Suprapubic skin (tissue), 4 donors: ENCODE results near the gene MINDY2. TPM values are rescaled to one million over a fixed set of nuclear protein-coding genes. Genes with fewer than 3 reads are reported as not detected.

ENCODE experiments used
- DNase-seq, 2 donors: peaks; one replicate each; pipeline ENCODE4 v3.0.0-alpha.2; 2019; ENCODE audit warnings: low spot score in 2 of 2
- H3K27ac ChIP-seq: fragments of 200-600 bp; sonication (generic); one replicate; pipeline ENCODE4 v1.5.1; 2019
- H3K27me3 ChIP-seq: fragments of 200-600 bp; sonication (generic); one replicate; pipeline ENCODE4 v1.5.1; 2019
- H3K36me3 ChIP-seq: fragments of 200-600 bp; sonication (generic); one replicate; pipeline ENCODE4 v1.5.1; 2019
- H3K4me1 ChIP-seq: fragments of 200-600 bp; sonication (generic); one replicate; pipeline ENCODE4 v1.5.1; 2019
- H3K4me3 ChIP-seq: fragments of 200-600 bp; sonication (generic); one replicate; pipeline ENCODE4 v1.5.1; 2019; ENCODE audit warnings: mild to moderate bottlenecking
- H3K9me3 ChIP-seq: fragments of 200-600 bp; sonication (generic); one replicate; pipeline ENCODE4 v1.5.1; 2019
- CTCF ChIP-seq, 2 donors: fragments of 200-600 bp in 1 of 2; fragments of 450-650 bp in 1 of 2; sonication (generic) in 1 of 2; IDR thresholded peaks; one replicate each; pipeline ENCODE4 v1.5.1; 2016 to 2019; ENCODE audit warnings: antibody characterized with exemption in 2 of 2, mild to moderate bottlenecking in 1 of 2, moderate library complexity in 1 of 2
- EP300 ChIP-seq: sonication (generic); formaldehyde crosslinking; IDR thresholded peaks from one replicate; pipeline ENCODE4 v1.6.1; 2017; ENCODE audit warnings: antibody characterized with exemption
- POLR2A ChIP-seq, 2 donors: fragments of 450-650 bp; IDR thresholded peaks; one replicate each; pipeline ENCODE4 v1.6.1; 2017; ENCODE audit warnings: antibody characterized with exemption in 2 of 2, mild to moderate bottlenecking in 2 of 2, moderate library complexity in 2 of 2
- POLR2AphosphoS5 ChIP-seq, 3 donors: sonication (generic); formaldehyde crosslinking; IDR thresholded peaks; one replicate each; pipeline ENCODE4 v1.6.1; 2017; ENCODE audit warnings: antibody characterized with exemption in 3 of 3
- WGBS: methylation state at CpG from one replicate; pipeline ENCODE4 v1.1.5; 2018; 5-methylcytosine and 5-hydroxymethylcytosine counted together
- total RNA-seq, 4 donors: library from RNA; depleted of rRNA; stranded (reverse); fragments of >200 nt; gene quantifications; one replicate each; pipeline ENCODE4 v1.1.0, GENCODE V29; 2016

MINDY2 gene
- total RNA-seq, 4 donors from 2014 or later: 11.4 to 31.1 (median 20.5) TPM

- peaks cover 49% of the 10 kb centered on the region for H3K4me1 ChIP-seq
- no peak overlapping the region for H3K27ac ChIP-seq
- no peaks in the 10 kb centered on the region for H3K27me3 ChIP-seq
- H3K36me3 ChIP-seq: no peaks in the 10 kb centered on the region
- DNase-seq: no peak
- H3K4me3 ChIP-seq: no peak overlapping the region
- no peaks in the 10 kb centered on the region for H3K9me3 ChIP-seq
- TF ChIP-seq EP300 (no peak), POLR2A (IDR thresholded peaks at IDR 0.05) (no peak), POLR2AphosphoS5 (IDR thresholded peaks at IDR 0.05) (no peak), CTCF (IDR thresholded peaks at IDR 0.05) (no peak)
- WGBS: 72% methylated on average over 4 of the region's 4 CpGs
Observed at GRCh38 chr15:58740436-58740835, 30.7 kb upstream of the MINDY2 start.

- H3K4me1 ChIP-seq: peaks cover 48% of the 10 kb centered on the region
- H3K4me3 ChIP-seq: no peak overlapping the region
- no peak for TF ChIP-seq POLR2A (IDR thresholded peaks at IDR 0.05)
- no peak for TF ChIP-seq EP300
- TF ChIP-seq CTCF (IDR thresholded peaks at IDR 0.05): no peak
- TF ChIP-seq POLR2AphosphoS5 (IDR thresholded peaks at IDR 0.05): no peak
- H3K27me3 ChIP-seq: no peaks in the 10 kb centered on the region
- H3K36me3 ChIP-seq: no peaks in the 10 kb centered on the region
- no peak overlapping the region for H3K27ac ChIP-seq
- DNase-seq: no peak
- WGBS: 75% methylated on average over 2 of the region's 2 CpGs
- no peaks in the 10 kb centered on the region for H3K9me3 ChIP-seq
Observed at GRCh38 chr15:58741032-58741431, 30.1 kb upstream of the MINDY2 start.

- Histone ChIP-seq H3K4me1 (peaks cover 53% of the 10 kb centered on the region), H3K4me3 (no peak overlapping the region), H3K9me3 (no peaks in the 10 kb centered on the region), H3K36me3 (no peaks in the 10 kb centered on the region), H3K27me3 (no peaks in the 10 kb centered on the region), H3K27ac (no peak overlapping the region)
- DNase-seq: no peak
- 77% methylated on average over 8 of the region's 8 CpGs for WGBS
- no peak for TF ChIP-seq POLR2A (IDR thresholded peaks at IDR 0.05)
- TF ChIP-seq CTCF (IDR thresholded peaks at IDR 0.05): no peak
- TF ChIP-seq POLR2AphosphoS5 (IDR thresholded peaks at IDR 0.05): no peak
- TF ChIP-seq EP300: no peak
Observed at GRCh38 chr15:58742022-58742813, 28.9 kb upstream of the MINDY2 start.

GRCh38 chr15:58742819-58743502 is 28.1 kb upstream of the MINDY2 start:
- H3K4me1 ChIP-seq: peaks cover 56% of the 10 kb centered on the region
- TF ChIP-seq POLR2A (IDR thresholded peaks at IDR 0.05) (no peak), CTCF (IDR thresholded peaks at IDR 0.05) (no peak), POLR2AphosphoS5 (IDR thresholded peaks at IDR 0.05) (no peak)
- DNase-seq: no peak
- no peaks in the 10 kb centered on the region for H3K27me3 ChIP-seq
- WGBS: 86% methylated on average over 5 of the region's 5 CpGs
- H3K9me3 ChIP-seq: no peaks in the 10 kb centered on the region
- no peak overlapping the region for H3K27ac ChIP-seq
- H3K4me3 ChIP-seq: no peak overlapping the region
- H3K36me3 ChIP-seq: no peaks in the 10 kb centered on the region

- H3K27ac ChIP-seq: no peak overlapping the region
- no peak overlapping the region for H3K4me3 ChIP-seq
- no peaks in the 10 kb centered on the region for H3K27me3 ChIP-seq
- no peaks in the 10 kb centered on the region for H3K36me3 ChIP-seq
- no peak for DNase-seq
- TF ChIP-seq POLR2AphosphoS5 (IDR thresholded peaks at IDR 0.05) (no peak), POLR2A (IDR thresholded peaks at IDR 0.05) (no peak), EP300 (no peak), CTCF (IDR thresholded peaks at IDR 0.05) (no peak)
- peaks cover 55% of the 10 kb centered on the region for H3K4me1 ChIP-seq
- 100% methylated on average over 1 of the region's 1 CpG for WGBS
- no peaks in the 10 kb centered on the region for H3K9me3 ChIP-seq
Observed at GRCh38 chr15:58746174-58746573, 24.9 kb upstream of the MINDY2 start.
